Stimulated activated CD4-positive, alpha-beta T cell treated with anti-CD3 and anti-CD28 coated beads, TNF-alpha, amount 100 ng/mL, for 1 hour (primary cell): ENCODE measurements around the gene NUP210.

Source experiments
- DNase-seq, 3 donors: peaks; one replicate each; pipeline ENCODE4 v3.0.0-alpha.2; 2020; ENCODE audit warnings: low read depth in 3 of 3, low spot score in 1 of 3

Gene NUP210

GRCh38 chr3:13352621-13353131, 67.4 kb downstream of the NUP210 start:
- no peak for DNase-seq

DNA sequence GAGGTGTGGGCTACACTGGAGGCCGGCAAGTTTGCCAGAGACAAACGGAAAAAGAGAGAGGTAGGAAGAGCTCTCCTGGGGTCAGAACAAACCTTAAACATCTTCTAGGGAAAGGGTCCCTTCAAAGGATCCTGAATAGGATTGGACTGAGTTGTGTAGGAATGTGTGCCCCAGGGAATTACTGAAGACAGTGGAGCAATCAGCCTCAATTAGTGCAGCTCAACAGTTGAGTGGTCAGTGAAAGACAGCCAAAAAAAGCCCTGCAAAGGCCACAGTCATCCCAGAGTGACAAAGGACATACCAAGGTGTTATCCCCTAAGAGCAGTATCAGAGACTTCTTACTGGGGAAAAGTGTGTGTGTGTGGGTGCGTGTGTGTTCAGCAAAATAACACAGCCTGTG, 70.3 kb downstream of the NUP210 start:
- DNase-seq: no peak

GRCh38 chr3:13348661-13349396, 71.3 kb downstream of the NUP210 start:
- no peak for DNase-seq

- no peak for DNase-seq
Observed at GRCh38 chr3:13348100-13348499, 72.0 kb downstream of the NUP210 start.

DNA sequence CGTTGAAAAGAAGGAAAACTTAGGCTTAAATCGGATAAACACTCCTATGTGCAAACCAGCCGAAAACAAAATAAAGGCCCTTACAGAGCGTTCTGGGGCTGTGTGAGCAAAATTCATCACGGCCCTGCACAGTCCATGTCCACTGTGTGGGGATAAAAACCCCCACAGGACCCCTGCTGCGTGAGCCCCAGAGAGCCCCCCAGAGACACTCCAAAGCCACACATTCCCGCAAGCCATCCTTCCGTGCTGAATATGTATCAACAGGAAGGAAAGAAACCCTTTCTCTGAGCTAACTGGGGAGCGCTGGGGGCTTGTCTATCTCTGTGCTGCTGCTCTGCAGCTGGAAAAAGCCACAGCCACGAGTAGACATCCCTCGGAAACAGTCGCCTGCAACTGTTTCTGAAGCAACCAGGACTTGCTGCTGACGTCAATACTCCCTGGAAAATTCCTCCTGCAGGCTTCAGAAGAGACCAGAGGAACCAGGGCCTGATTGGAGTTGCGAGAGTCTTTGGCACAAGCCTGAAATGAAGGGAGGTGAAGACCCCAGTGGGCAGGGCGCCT, 72.7 kb downstream of the NUP210 start:
- no peak for DNase-seq

DNA sequence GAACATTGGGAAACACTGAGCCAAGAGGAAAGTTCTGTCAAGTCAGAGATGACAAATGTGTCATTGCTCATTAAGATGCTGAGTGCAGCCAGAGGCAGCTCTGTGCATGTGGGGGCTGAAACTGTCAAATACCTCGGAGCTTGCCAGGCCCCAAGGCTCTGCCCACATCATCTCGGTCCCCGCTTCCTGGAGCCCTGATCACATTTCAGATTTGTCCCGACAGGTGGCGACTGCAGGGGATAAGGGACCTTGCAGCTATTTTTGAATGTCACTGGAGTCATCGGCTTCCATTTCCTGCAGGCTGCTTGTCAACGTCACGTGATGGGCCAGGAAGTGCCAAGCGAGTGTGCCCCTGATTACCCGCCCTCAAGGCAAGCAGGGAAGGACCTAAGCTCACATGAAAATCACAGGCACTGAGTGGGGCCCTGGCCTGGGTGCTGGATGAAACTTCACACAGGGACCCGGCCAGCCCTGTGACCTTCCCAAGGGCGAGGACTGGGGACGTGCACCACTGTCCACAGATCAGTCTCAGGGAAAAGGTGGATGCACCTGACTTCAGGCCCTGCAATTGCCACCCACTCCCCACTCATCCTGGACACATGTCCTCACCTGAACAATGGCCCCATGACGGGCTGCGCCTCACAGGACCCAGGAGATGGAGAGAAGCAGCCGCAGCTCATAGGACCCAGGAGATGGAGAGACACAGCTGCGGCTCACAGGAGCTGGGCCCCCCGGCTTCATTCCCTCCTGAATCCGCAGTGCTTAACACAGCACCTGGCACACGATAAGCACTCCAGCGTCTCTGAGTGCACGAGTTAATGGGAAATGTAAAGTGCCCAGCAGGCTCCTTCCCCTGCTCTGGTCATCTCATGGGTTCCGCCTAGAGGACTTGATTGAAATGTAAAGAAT, 73.4 kb downstream of the NUP210 start:
- DNase-seq: peak; percentile 38 to 53 (median 41)

GRCh38 chr3:13345772-13346171, 74.3 kb downstream of the NUP210 start:
- no peak for DNase-seq

- DNase-seq: no peak
Observed at GRCh38 chr3:13345284-13345683, 74.8 kb downstream of the NUP210 start.

DNA sequence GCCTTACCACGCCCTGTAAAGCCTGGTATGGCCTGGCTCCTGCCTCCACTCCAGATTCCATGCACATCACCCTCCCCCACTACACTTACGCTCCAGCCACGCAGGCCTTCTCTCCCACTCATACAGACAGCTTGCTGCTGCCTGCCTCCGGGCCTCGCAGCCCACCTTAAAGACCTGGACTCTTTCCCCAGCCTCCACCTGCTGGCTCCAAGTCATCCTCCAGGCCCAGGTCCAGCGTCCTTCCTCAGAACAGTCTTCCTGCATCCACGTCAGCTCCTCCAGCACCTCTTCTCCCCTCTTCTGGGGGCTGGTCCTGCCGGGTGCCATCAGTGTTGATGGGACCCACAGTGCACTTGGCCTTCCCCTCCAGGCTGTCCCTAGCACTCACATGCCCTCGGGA, 75.5 kb downstream of the NUP210 start:
- no peak for DNase-seq

GRCh38 chr3:13343601-13344000, 76.5 kb downstream of the NUP210 start:
- DNase-seq: no peak

GRCh38 chr3:13341229-13341905, 78.8 kb downstream of the NUP210 start:
- DNase-seq: no peak

- no peak for DNase-seq
Observed at GRCh38 chr3:13339833-13340232, 80.3 kb downstream of the NUP210 start.

- DNase-seq: no peak
Observed at GRCh38 chr3:13338996-13339395, 81.1 kb downstream of the NUP210 start.

GRCh38 chr3:13338231-13338630, 81.9 kb downstream of the NUP210 start:
- no peak for DNase-seq

DNA sequence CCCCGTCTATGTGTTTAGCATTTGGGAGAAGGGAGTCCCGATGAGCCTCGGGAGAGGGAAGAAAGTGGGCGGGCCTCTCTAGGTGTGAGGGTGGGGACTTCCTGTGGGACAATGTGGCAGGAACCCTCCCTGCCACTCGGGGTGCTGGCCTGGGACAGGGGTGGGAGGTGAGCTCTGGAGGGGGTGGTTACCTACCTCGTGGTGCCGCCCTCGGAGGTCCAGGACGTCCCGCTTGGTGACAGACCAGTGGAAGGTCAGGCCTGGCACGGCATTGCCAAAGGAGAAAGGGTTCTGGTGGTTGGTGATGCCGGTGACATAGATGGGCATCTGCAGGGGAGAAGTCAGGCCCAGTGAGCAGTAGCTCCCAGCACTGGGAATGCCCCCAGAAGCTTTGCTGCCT, 83.5 kb downstream of the NUP210 start:
- no peak for DNase-seq

DNA sequence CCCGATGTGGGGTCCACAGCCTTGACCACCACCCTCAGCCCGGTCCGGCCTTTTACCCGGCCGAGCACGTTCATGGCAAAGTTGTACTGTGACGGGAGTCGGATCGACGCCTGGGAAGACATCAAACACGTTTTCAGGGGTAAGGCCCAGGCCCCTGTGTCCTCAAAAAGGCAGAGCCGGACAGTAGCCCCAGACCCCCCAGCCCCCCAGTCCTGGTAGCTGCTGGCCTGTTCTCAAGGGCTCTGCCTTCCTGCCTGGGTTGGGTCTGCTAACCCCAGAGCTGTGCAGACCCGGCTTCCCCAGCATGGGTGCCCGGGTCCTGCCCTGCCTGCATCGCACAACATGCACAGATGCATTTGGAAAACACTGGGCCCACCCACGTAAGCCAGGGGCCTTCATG, 84.6 kb downstream of the NUP210 start:
- DNase-seq: no peak

DNA sequence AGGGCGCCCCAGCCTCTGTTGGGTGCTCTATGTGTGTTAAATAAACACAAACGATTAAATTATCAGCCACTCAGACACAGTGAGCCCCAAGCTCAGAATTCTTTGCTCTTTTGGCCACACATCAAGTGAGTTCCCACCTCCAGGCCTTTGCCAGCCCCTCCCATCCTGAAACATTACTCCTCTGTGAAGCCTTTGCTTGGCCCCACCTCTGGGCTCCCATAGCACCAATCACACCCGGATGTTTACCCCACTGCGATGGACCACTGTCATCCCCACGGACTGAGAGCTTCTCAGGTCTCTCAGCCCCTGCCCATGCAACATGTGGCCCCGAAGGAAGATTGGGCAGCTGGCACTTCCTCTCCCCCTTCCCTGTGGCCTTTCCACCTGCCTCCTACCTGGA, 85.1 kb downstream of the NUP210 start:
- DNase-seq: no peak

DNA sequence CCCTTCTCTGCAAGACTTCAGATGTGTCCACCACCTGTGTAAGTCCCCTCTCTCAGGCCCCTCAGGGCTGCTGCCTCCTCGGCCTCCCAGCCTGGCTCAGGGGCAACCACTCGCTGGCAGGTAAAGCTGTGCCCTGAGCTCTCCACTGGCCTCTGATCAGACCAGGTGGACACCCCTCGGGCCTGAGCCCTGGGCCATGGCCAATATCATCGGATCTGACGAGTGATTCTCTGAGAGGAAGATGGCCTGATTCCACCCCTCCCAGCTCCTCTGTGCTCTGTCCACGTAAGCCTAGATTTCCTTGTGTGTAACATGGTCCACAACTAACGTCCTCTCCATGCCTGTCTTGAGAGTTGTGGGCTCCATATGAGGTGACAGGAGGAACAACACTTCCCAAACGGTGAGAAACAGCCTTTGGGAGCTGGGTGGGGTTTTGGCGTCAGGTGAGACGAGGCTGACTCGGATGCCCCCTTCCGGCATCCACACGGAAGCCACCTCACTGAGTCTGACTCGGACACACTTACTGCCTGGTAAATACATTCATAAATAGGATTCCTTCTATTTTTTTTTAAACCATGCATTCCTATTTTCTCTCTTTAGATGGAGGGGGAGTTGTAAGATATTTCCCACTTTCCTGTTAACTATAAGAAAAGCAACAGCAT, 86.8 kb downstream of the NUP210 start:
- no peak for DNase-seq

- DNase-seq: no peak
Observed at GRCh38 chr3:13332740-13333139, 87.4 kb downstream of the NUP210 start.

DNA sequence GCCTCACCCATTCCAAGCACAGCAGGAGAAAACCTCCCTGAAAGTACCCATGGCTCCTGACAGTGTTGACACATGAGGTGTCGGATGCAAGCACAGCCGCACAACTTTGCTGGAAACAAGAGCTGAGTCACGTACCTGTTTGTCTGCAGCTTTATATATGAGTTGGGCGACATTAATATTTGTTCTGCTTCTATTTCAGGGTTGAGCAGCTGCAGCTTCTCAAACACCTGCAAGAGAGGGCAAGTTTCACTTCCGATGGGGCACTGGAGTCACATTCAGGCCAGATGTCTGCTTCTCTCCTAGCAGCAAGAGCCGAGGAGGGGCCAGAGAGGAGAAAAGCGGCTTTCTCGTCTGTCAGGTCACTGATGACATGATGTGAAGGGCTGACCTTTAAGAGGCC, 88.0 kb downstream of the NUP210 start:
- DNase-seq: no peak

GRCh38 chr3:13329746-13330145, 90.4 kb downstream of the NUP210 start:
- DNase-seq: no peak
